Measurements from ENCODE around the gene SYNE2.

GRCh38 chr14:63833728-63834127 lies 19.1 kb upstream of the SYNE2 start:
- TF ChIP-seq YY1 (IDR thresholded peaks at IDR 0.05; ENCODE audit: low read depth) (no peak), MAX (IDR thresholded peaks at IDR 0.05) (no peak), USF1 (IDR thresholded peaks at IDR 0.05) (no peak), ZBTB7A (IDR thresholded peaks at IDR 0.05; ENCODE audit: low read depth) (no peak), REST (IDR thresholded peaks at IDR 0.05; ENCODE audit: low read depth) (no peak), CEBPB (IDR thresholded peaks at IDR 0.05) (no peak), TCF12 (IDR thresholded peaks at IDR 0.05; ENCODE audit: low read depth) (no peak), RAD21 (IDR thresholded peaks at IDR 0.05; ENCODE audit: low read depth) (no peak), FOXM1 (IDR thresholded peaks at IDR 0.05; ENCODE audit: borderline replicate concordance, low read depth) (no peak), TAF1 (IDR thresholded peaks at IDR 0.05; ENCODE audit: low read depth) (no peak), TEAD4 (IDR thresholded peaks at IDR 0.05) (no peak), EP300 (IDR thresholded peaks at IDR 0.05; ENCODE audit: borderline replicate concordance) (no peak), CREB1 (IDR thresholded peaks at IDR 0.05; ENCODE audit: low read depth) (no peak)

Measured in Ishikawa (cell line).